Esophagus muscularis mucosa (tissue), 4 donors: Measurements from ENCODE around the gene NUP37.

Experiments
- CTCF ChIP-seq, 3 experiments: fragments of 200-600 bp in 2 of 3; fragments of 450-650 bp in 1 of 3; sonication (generic) in 2 of 3; IDR thresholded peaks; one replicate each; pipeline ENCODE4 v1.5.1; 2017 to 2019; ENCODE audit warnings: antibody characterized with exemption in 3 of 3, mild to moderate bottlenecking in 2 of 3, moderate library complexity in 1 of 3
- EP300 ChIP-seq: sonication (generic); formaldehyde crosslinking; IDR thresholded peaks from one replicate; pipeline ENCODE4 v1.6.1; 2017; ENCODE audit warnings: antibody characterized with exemption
- POLR2A ChIP-seq: fragments of 450-650 bp; IDR thresholded peaks from one replicate; pipeline ENCODE4 v1.6.1; 2017; ENCODE audit warnings: antibody characterized with exemption, moderate library complexity, mild to moderate bottlenecking, low read depth
- POLR2AphosphoS5 ChIP-seq, 2 donors: sonication (generic); formaldehyde crosslinking; IDR thresholded peaks; one replicate each; pipeline ENCODE4 v1.6.1; 2017; ENCODE audit warnings: antibody characterized with exemption in 2 of 2

DNA sequence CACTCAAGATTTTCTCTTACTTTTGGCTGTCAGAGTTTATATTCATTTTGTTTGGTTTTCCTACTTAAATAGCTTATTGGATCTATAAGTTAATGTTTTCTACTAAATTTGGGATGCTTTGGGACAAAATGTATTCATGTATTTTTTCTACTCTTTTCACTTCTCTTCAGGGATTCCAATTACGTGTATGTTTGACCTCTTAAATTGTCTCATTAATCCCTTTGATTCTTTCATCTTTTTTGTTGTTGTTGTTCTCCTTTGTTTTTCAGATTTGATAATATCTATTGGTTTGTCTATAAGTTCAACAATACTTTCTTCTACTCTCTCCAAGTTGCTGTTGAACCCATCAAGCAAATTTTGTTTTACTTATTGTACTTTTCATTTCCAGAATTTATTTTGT lies 43.5 kb upstream of the NUP37 start:
- no peak for TF ChIP-seq POLR2A
- TF ChIP-seq CTCF (IDR thresholded peaks at IDR 0.05) = no peak
- no peak for TF ChIP-seq POLR2AphosphoS5 (IDR thresholded peaks at IDR 0.05)
- TF ChIP-seq EP300 = no peak
